Naive thymus-derived CD8-positive, alpha-beta T cell (primary cell): ENCODE measurements around the gene DDAH2. TPM values are rescaled to one million over a fixed set of nuclear protein-coding genes. Genes with fewer than 3 reads are reported as not detected.

Experiments used
- ATAC-seq, 2 donors: fragments of 150-1000 bp; cut with Tn5 transposase in 1 of 2; sonication (Bioruptor Pico), chemical (Tn5 transposase) in 1 of 2; 1 replicate in 1 of 2; 2 replicates in 1 of 2; pipeline ENCODE4 v1.10.0; 2021; ENCODE audit warnings: mild to moderate bottlenecking in 2 of 2, moderate library complexity in 2 of 2
- POLR2A ChIA-PET: fragments of 350-600 bp; sonication (Branson Sonifier 250); formaldehyde crosslinking; loops from one replicate; lab custom pipeline; 2021; ENCODE audit warnings: antibody characterized with exemption; lab: Charles Lee
- DNase-seq, 10 donors: peaks; one replicate each; pipeline versions ENCODE4 v3.0.0 to v3.0.0-alpha.2; 2020 to 2022
- H3K27ac Mint-ChIP-seq, 10 donors: one replicate each; pipeline ENCODE4 v1.8.0; 2020 to 2022; ENCODE audit warnings: mild to moderate bottlenecking in 10 of 10, mixed read lengths in 10 of 10, moderate library complexity in 4 of 10, inconsistent platforms in 1 of 10
- H3K27me3 Mint-ChIP-seq, 5 donors: one replicate each; pipeline ENCODE4 v1.8.0; 2021 to 2022; ENCODE audit warnings: mixed read lengths in 5 of 5
- H3K36me3 Mint-ChIP-seq, 3 donors: one replicate each; pipeline ENCODE4 v1.8.0; 2020 to 2022; ENCODE audit warnings: mixed read lengths in 3 of 3, mild to moderate bottlenecking in 2 of 3, inconsistent platforms in 1 of 3
- H3K4me1 Mint-ChIP-seq, 4 donors: one replicate each; pipeline ENCODE4 v1.8.0; 2021 to 2022; ENCODE audit warnings: mixed read lengths in 4 of 4
- H3K4me3 Mint-ChIP-seq, 10 donors: one replicate each; pipeline ENCODE4 v1.8.0; 2020 to 2022; ENCODE audit warnings: mild to moderate bottlenecking in 10 of 10, mixed read lengths in 10 of 10, moderate library complexity in 6 of 10, inconsistent platforms in 1 of 10
- H3K9me3 Mint-ChIP-seq, 9 donors: one replicate each; pipeline ENCODE4 v1.8.0; 2020 to 2022; ENCODE audit warnings: mixed read lengths in 9 of 9, mild to moderate bottlenecking in 3 of 9, inconsistent platforms in 1 of 9, moderate library complexity in 1 of 9
- polyA plus RNA-seq, 3 donors: library from polyadenylated mRNA; unstranded; fragments of 300-500 nt; fragmentation: Illumina TruSeq; gene quantifications; one replicate each; pipeline ENCODE4 v1.2.3, GENCODE V29; 2021
- total RNA-seq, 8 experiments: library from RNA in 2 of 8; stranded (reverse) in 2 of 8; gene quantifications; one replicate each; pipeline ENCODE4 v1.2.3 and lab custom pipeline; 2021 to 2026

The DDAH2 gene
- total and polyA plus RNA-seq, 5 experiments from 2014 or later: 3.1 to 14.7 (median 8.0) TPM

- Mint-ChIP-seq H3K4me1 (peaks cover 15 to 31% (median 29%) of the 10 kb centered on the region in 4 donors), H3K4me3 (no peak within 1 kb of the TSS), H3K27me3 (no peaks in the 10 kb centered on the region), H3K9me3 (no peaks in the 10 kb centered on the region), H3K36me3 (no peaks in the 10 kb centered on the region), H3K27ac (peak within 1 kb of the TSS in 3 of 10 donors; percentile 40 to 65 (median 63))
- ATAC-seq (no peak), DNase-seq (no peak)
- POLR2A ChIA-PET: no interaction called here
Measured at GRCh38 chr6:31706599-31706998, 22.5 kb downstream of the DDAH2 start, which contains the start of gene LY6G6F. TSS of gene LY6G6F (plus strand) at chr6:31706866. CDS start at chr6:31706907, 41 bp downstream.

- POLR2A ChIA-PET: no interaction called here
- no peak overlapping the region for H3K4me3 Mint-ChIP-seq
Measured at GRCh38 chr6:31705931-31706330, 23.2 kb downstream of the DDAH2 start.

GRCh38 chr6:31702819-31703716 lies 26.0 kb downstream of the DDAH2 start, which contains the start of gene ABHD16A:
TSS of gene ABHD16A (minus strand) at chr6:31703324. CDS start at chr6:31703281, 43 bp downstream.
- POLR2A ChIA-PET: interaction anchor here (0.5 to 2.4 kb wide), 36 partner anchors 9 to 1269 kb away, joined by 3 to 22 read pairs (median 4); partner anchors contain the start of genes ATF6B, BAG6, C6orf47 and CSNK2B
- ATAC-seq: peak; percentile 93 to 94
- Mint-ChIP-seq H3K4me3 (peak within 1 kb of the TSS; percentile 95 to 100 (median 98)), H3K27ac (peak within 1 kb of the TSS; percentile 91 to 99 (median 96)), H3K27me3 (no peaks in the 10 kb centered on the region), H3K36me3 (peaks cover 0 to 26% (median 3%) of the 10 kb centered on the region in 3 donors), H3K9me3 (no peaks in the 10 kb centered on the region), H3K4me1 (peaks cover 16 to 42% (median 32%) of the 10 kb centered on the region in 4 donors)
- peak; percentile 93 to 99 (median 96) for DNase-seq

More at GRCh38 chr6:31705931-31706330, 23.2 kb downstream of the DDAH2 start:
- Mint-ChIP-seq H3K27ac (no peak overlapping the region), H3K4me1 (peaks cover 16 to 32% (median 31%) of the 10 kb centered on the region in 4 donors), H3K27me3 (no peaks in the 10 kb centered on the region), H3K36me3 (peaks cover 0 to 3% (median 0%) of the 10 kb centered on the region in 3 donors), H3K9me3 (no peaks in the 10 kb centered on the region)
- DNase-seq (no peak), ATAC-seq (no peak)

- Mint-ChIP-seq H3K36me3 (peaks cover 0 to 32% (median 3%) of the 10 kb centered on the region in 3 donors), H3K27me3 (no peaks in the 10 kb centered on the region), H3K4me3 (peak overlapping the region; percentile 95 to 100 (median 98)), H3K4me1 (peaks cover 21 to 48% (median 38%) of the 10 kb centered on the region in 4 donors), H3K27ac (peak overlapping the region; percentile 91 to 99 (median 96)), H3K9me3 (no peaks in the 10 kb centered on the region)
- peak; percentile 1 to 4 for ATAC-seq
- POLR2A ChIA-PET: interaction anchor here (0.6 to 2.4 kb wide), 17 partner anchors 12 to 426 kb away, joined by 3 to 22 read pairs (median 7); partner anchors contain the start of genes ATF6B, BAG6, CSNK2B and DDAH2
- no peak for DNase-seq
Measured at GRCh38 chr6:31702405-31702818, 26.7 kb downstream of the DDAH2 start.

- ATAC-seq: no peak
- H3K27ac Mint-ChIP-seq: peak overlapping the region; percentile 91 to 99 (median 96)
Measured at GRCh38 chr6:31701666-31702404, 27.3 kb downstream of the DDAH2 start.

GRCh38 chr6:31700740-31701401 lies 28.2 kb downstream of the DDAH2 start:
- Mint-ChIP-seq H3K9me3 (no peaks in the 10 kb centered on the region), H3K4me1 (peaks cover 24 to 50% (median 40%) of the 10 kb centered on the region in 4 donors), H3K4me3 (peak overlapping the region; percentile 28 to 100 (median 97)), H3K27ac (peak overlapping the region in 7 of 10 donors; percentile 10 to 99 (median 70)), H3K27me3 (no peaks in the 10 kb centered on the region), H3K36me3 (peaks cover 0 to 48% (median 3%) of the 10 kb centered on the region in 3 donors)
- DNase-seq (no peak), ATAC-seq (no peak)
- POLR2A ChIA-PET: interaction anchor here (0.8 kb wide), 1 partner anchor 9 kb away, joined by 3 read pairs; no protein-coding TSS in a partner anchor

More at GRCh38 chr6:31701666-31702404, 27.3 kb downstream of the DDAH2 start:
- peaks cover 24 to 50% (median 40%) of the 10 kb centered on the region in 4 donors for H3K4me1 Mint-ChIP-seq
- peak overlapping the region; percentile 95 to 100 (median 98) for H3K4me3 Mint-ChIP-seq
- no peak for DNase-seq
- no peaks in the 10 kb centered on the region for H3K9me3 Mint-ChIP-seq
- H3K36me3 Mint-ChIP-seq: peaks cover 0 to 38% (median 3%) of the 10 kb centered on the region in 3 donors
- POLR2A ChIA-PET: interaction anchor here (1.2 to 2.4 kb wide), 8 partner anchors 28 to 270 kb away, joined by 3 to 22 read pairs (median 10); partner anchors contain the start of genes BAG6, CSNK2B, DDAH2 and DXO
- no peaks in the 10 kb centered on the region for H3K27me3 Mint-ChIP-seq

GRCh38 chr6:31697555-31697954 lies 31.5 kb downstream of the DDAH2 start:
- no peak overlapping the region for H3K4me3 Mint-ChIP-seq
- ATAC-seq: no peak
- no peaks in the 10 kb centered on the region for H3K27me3 Mint-ChIP-seq
- peaks cover 20 to 44% (median 31%) of the 10 kb centered on the region in 4 donors for H3K4me1 Mint-ChIP-seq
- peak overlapping the region in 9 of 10 donors; percentile 7 to 59 (median 40) for H3K27ac Mint-ChIP-seq
- H3K36me3 Mint-ChIP-seq: peaks cover 0 to 78% (median 3%) of the 10 kb centered on the region in 3 donors
- POLR2A ChIA-PET: interaction anchor here (0.7 kb wide), 1 partner anchor 164 kb away, joined by 3 read pairs; no protein-coding TSS in a partner anchor
- DNase-seq: no peak
- no peaks in the 10 kb centered on the region for H3K9me3 Mint-ChIP-seq

GRCh38 chr6:31693535-31693934 lies 35.6 kb downstream of the DDAH2 start:
- H3K4me1 Mint-ChIP-seq: peaks cover 9 to 16% (median 11%) of the 10 kb centered on the region in 4 donors
- H3K9me3 Mint-ChIP-seq: no peaks in the 10 kb centered on the region
- ATAC-seq: no peak
- no peak overlapping the region for H3K4me3 Mint-ChIP-seq
- POLR2A ChIA-PET: interaction anchor here (0.5 to 0.7 kb wide), 3 partner anchors 20 to 112 kb away, joined by 3 to 7 read pairs (median 3); no protein-coding TSS in a partner anchor
- peaks cover 0 to 87% (median 0%) of the 10 kb centered on the region in 3 donors for H3K36me3 Mint-ChIP-seq
- no peaks in the 10 kb centered on the region for H3K27me3 Mint-ChIP-seq
- no peak overlapping the region for H3K27ac Mint-ChIP-seq
- DNase-seq: no peak

- peaks cover 0 to 86% (median under 1%) of the 10 kb centered on the region in 3 donors for H3K36me3 Mint-ChIP-seq
- POLR2A ChIA-PET: interaction anchor here (0.5 to 0.9 kb wide), 3 partner anchors 11 to 991 kb away, joined by 3 to 7 read pairs (median 4); partner anchors contain the start of gene ABHD16A
- H3K4me1 Mint-ChIP-seq: peaks cover 7 to 14% (median 10%) of the 10 kb centered on the region in 4 donors
- DNase-seq (no peak), ATAC-seq (no peak)
- H3K9me3 Mint-ChIP-seq: no peaks in the 10 kb centered on the region
- no peaks in the 10 kb centered on the region for H3K27me3 Mint-ChIP-seq
- H3K4me3 Mint-ChIP-seq: no peak overlapping the region
- H3K27ac Mint-ChIP-seq: peak overlapping the region in 1 of 10 donors; percentile 17
Measured at GRCh38 chr6:31692886-31693285, 36.2 kb downstream of the DDAH2 start.

- no peak for DNase-seq
- H3K4me3 Mint-ChIP-seq: no peak overlapping the region
- H3K4me1 Mint-ChIP-seq: peaks cover 2 to 8% (median 6%) of the 10 kb centered on the region in 4 donors
- peaks cover 0 to 86% (median 4%) of the 10 kb centered on the region in 3 donors for H3K36me3 Mint-ChIP-seq
- no peak for ATAC-seq
- no peaks in the 10 kb centered on the region for H3K27me3 Mint-ChIP-seq
- no peaks in the 10 kb centered on the region for H3K9me3 Mint-ChIP-seq
- POLR2A ChIA-PET: interaction anchor here (0.5 to 1.0 kb wide), 4 partner anchors 8 to 991 kb away, joined by 3 to 7 read pairs (median 4); partner anchors contain the start of gene ABHD16A
- peak overlapping the region in 1 of 10 donors; percentile 21 for H3K27ac Mint-ChIP-seq
Measured at GRCh38 chr6:31692353-31692752, 36.7 kb downstream of the DDAH2 start.

- Mint-ChIP-seq H3K27ac (peak overlapping the region in 2 of 10 donors; percentile 53 to 77), H3K9me3 (no peaks in the 10 kb centered on the region), H3K4me3 (no peak overlapping the region), H3K4me1 (peaks cover 0 to 6% (median 4%) of the 10 kb centered on the region in 4 donors), H3K36me3 (peaks cover 0 to 85% (median 4%) of the 10 kb centered on the region in 3 donors), H3K27me3 (no peaks in the 10 kb centered on the region)
- DNase-seq (no peak), ATAC-seq (no peak)
- POLR2A ChIA-PET: interaction anchor here (1.0 kb wide), 1 partner anchor 9 kb away, joined by 3 read pairs; no protein-coding TSS in a partner anchor
Measured at GRCh38 chr6:31691564-31692108, 37.5 kb downstream of the DDAH2 start.
